Measurements from ENCODE around the gene SUDS3. TPM values are rescaled to one million over a fixed set of nuclear protein-coding genes. Genes with fewer than 3 reads are reported as not detected.

The SUDS3 gene
- total and polyA plus RNA-seq, 7 experiments from 2014 or later = 10.1 to 32.2 (median 26.3) TPM

DNA sequence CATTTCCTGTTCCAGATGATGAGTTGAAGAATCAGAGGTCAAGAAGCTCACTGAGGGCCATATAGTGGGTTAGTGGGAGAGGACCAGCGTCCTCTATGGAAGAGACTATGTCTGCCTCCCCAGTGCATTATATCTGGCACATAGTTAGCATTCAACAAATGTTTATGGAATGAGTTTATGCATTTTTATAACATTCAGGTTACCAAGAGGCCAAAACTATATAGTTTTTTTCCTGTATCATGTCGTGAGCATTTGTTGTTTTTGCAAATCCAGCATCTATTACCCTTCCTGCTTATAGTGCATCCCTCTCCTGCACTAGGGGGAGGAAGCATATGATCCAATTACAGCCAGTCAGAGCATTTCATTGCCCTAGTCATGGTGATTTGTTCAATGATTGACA, 60.6 kb downstream of the SUDS3 start:
- ChIA-PET CTCF (no interaction called here), POLR2A (no interaction called here)
- peaks cover 0 to 23% (median 5%) of the 10 kb centered on the region in 11 donors for H3K9me3 Mint-ChIP-seq
- Histone ChIP-seq H3K36me3 (ENCODE audit: control insufficient read depth in 2 of 3, insufficient read depth in 3 of 3, low read length in 3 of 3) (no peaks in the 10 kb centered on the region), H3K4me1 (ENCODE audit: control insufficient read depth in 2 of 2, insufficient read depth in 2 of 2, low read length in 2 of 2) (no peaks in the 10 kb centered on the region), H3K27me3 (ENCODE audit: control insufficient read depth in 2 of 2, insufficient read depth in 2 of 2, low read length in 2 of 2) (no peaks in the 10 kb centered on the region), H3K9me3 (ENCODE audit: control insufficient read depth in 2 of 3, low read length in 3 of 3) (no peaks in the 10 kb centered on the region), H3K4me3 (ENCODE audit: low read length) (no peak overlapping the region), H3K27ac (ENCODE audit: low read depth, low read length) (no peak overlapping the region)
- H3K27me3 Mint-ChIP-seq = peaks cover 0 to 25% (median 16%) of the 10 kb centered on the region in 5 donors
- intact Hi-C loops (cut with micrococcal nuclease) = no loop called here
- H3K36me3 Mint-ChIP-seq = peaks cover 0 to 14% (median 5%) of the 10 kb centered on the region in 5 donors
- ATAC-seq (no peak), DNase-seq (no peak)
- H3K4me3 Mint-ChIP-seq = no peak overlapping the region
- H3K27ac Mint-ChIP-seq = no peak overlapping the region
- H3K4me1 Mint-ChIP-seq = no peaks in the 10 kb centered on the region

DNA sequence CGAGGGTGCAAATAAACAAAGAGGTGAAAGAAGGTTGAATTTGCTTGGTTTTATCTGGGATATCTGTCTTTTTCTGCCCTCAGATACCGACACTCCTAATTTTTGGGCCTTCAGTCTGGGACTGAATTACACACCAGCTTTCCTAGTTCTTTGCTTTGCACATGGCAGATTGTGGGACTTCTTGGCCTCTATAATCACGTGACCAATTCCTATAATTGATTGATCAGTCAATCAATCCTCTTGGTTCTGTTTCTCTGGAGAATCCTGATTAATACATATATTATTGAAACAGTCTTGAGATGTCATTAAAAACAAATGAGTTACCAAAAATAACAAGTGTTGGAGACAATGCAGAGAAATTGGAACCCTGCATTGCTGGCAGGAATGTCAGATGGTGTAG, 62.7 kb downstream of the SUDS3 start:
- Mint-ChIP-seq H3K4me3 (no peak overlapping the region), H3K27me3 (peaks cover 0 to 42% (median 26%) of the 10 kb centered on the region in 5 donors), H3K4me1 (no peaks in the 10 kb centered on the region), H3K27ac (no peak overlapping the region), H3K9me3 (peaks cover 0 to 19% (median 5%) of the 10 kb centered on the region in 11 donors), H3K36me3 (peaks cover 0 to 9% (median 5%) of the 10 kb centered on the region in 5 donors)
- H3K4me1 ChIP-seq (ENCODE audit: control insufficient read depth in 2 of 2, insufficient read depth in 2 of 2, low read length in 2 of 2) = no peaks in the 10 kb centered on the region
- no peaks in the 10 kb centered on the region for H3K27me3 ChIP-seq (ENCODE audit: control insufficient read depth in 2 of 2, insufficient read depth in 2 of 2, low read length in 2 of 2)
- H3K36me3 ChIP-seq (ENCODE audit: control insufficient read depth in 2 of 3, insufficient read depth in 3 of 3, low read length in 3 of 3) = no peaks in the 10 kb centered on the region
- no peak overlapping the region for H3K4me3 ChIP-seq (ENCODE audit: low read length)
- intact Hi-C loops (cut with micrococcal nuclease) = no loop called here
- H3K9me3 ChIP-seq (ENCODE audit: control insufficient read depth in 2 of 3, low read length in 3 of 3) = no peaks in the 10 kb centered on the region
- no peak for ATAC-seq
- no peak for DNase-seq
- no peak overlapping the region for H3K27ac ChIP-seq (ENCODE audit: low read depth, low read length)
- CTCF ChIA-PET = no interaction called here
- POLR2A ChIA-PET = no interaction called here

DNA sequence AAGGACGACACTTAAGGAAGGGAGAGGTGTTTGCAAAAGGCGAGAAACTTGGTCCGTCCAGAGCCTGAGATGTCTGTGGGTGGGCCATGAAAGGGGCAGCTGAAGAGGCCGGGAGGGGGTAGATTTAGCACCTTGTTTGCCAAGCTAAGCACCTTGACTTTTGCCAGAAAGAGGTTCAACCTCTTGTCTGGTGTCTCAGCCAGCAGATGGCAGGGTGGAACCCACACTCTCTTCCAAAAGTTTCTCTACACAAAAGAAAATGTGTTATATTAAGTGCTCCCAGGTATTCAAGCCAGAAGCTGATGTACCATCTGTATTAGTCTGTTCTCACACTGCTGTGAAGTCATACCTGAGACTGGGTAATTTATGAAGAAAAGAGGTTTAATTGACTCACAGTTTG, 69.9 kb downstream of the SUDS3 start:
- POLR2A ChIA-PET = no interaction called here
- Histone ChIP-seq H3K27ac (ENCODE audit: low read depth, low read length) (no peak overlapping the region), H3K4me3 (ENCODE audit: low read length) (no peak overlapping the region), H3K9me3 (ENCODE audit: control insufficient read depth in 2 of 3, low read length in 3 of 3) (no peaks in the 10 kb centered on the region), H3K4me1 (ENCODE audit: control insufficient read depth in 2 of 2, insufficient read depth in 2 of 2, low read length in 2 of 2) (no peaks in the 10 kb centered on the region), H3K36me3 (ENCODE audit: control insufficient read depth in 2 of 3, insufficient read depth in 3 of 3, low read length in 3 of 3) (no peaks in the 10 kb centered on the region), H3K27me3 (ENCODE audit: control insufficient read depth in 2 of 2, insufficient read depth in 2 of 2, low read length in 2 of 2) (no peaks in the 10 kb centered on the region)
- no peak for ATAC-seq
- no peak for DNase-seq
- Mint-ChIP-seq H3K4me1 (no peaks in the 10 kb centered on the region), H3K27me3 (peaks cover 0 to 33% (median 28%) of the 10 kb centered on the region in 5 donors), H3K9me3 (peaks cover 0 to 11% (median 2%) of the 10 kb centered on the region in 11 donors), H3K27ac (no peak overlapping the region), H3K36me3 (peaks cover 0 to 9% (median 3%) of the 10 kb centered on the region in 5 donors), H3K4me3 (no peak overlapping the region)
- intact Hi-C loops (cut with micrococcal nuclease) = no loop called here
- CTCF ChIA-PET = no interaction called here

DNA sequence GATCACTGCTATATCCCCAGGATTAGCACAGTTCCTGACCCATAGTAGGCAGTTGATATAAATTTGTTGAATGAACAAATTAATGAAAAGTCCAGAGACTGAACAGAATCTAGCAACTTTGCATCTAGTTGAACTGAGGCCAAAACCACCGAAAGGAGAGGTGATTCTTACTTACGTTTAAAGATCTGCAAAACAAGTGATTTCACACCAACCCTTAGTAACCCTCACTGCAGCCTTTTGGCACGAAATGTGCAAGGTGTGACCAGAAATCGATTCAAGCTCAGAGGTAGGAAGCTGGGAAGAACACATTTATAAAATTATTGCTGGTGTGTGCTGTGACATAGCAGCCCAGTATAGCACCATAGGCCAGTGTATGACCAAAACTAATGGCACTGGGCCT, 70.8 kb downstream of the SUDS3 start:
- DNase-seq (no peak), ATAC-seq (no peak)
- Histone ChIP-seq H3K36me3 (ENCODE audit: control insufficient read depth in 2 of 3, insufficient read depth in 3 of 3, low read length in 3 of 3) (no peaks in the 10 kb centered on the region), H3K27ac (ENCODE audit: low read depth, low read length) (no peak overlapping the region), H3K4me1 (ENCODE audit: control insufficient read depth in 2 of 2, insufficient read depth in 2 of 2, low read length in 2 of 2) (no peaks in the 10 kb centered on the region), H3K4me3 (ENCODE audit: low read length) (no peak overlapping the region), H3K27me3 (ENCODE audit: control insufficient read depth in 2 of 2, insufficient read depth in 2 of 2, low read length in 2 of 2) (no peaks in the 10 kb centered on the region), H3K9me3 (ENCODE audit: control insufficient read depth in 2 of 3, low read length in 3 of 3) (no peaks in the 10 kb centered on the region)
- Mint-ChIP-seq H3K36me3 (peaks cover 0 to 9% (median 3%) of the 10 kb centered on the region in 5 donors), H3K4me1 (no peaks in the 10 kb centered on the region), H3K4me3 (no peak overlapping the region), H3K9me3 (peaks cover 0 to 11% (median 2%) of the 10 kb centered on the region in 11 donors), H3K27ac (no peak overlapping the region), H3K27me3 (peaks cover 0 to 29% (median 25%) of the 10 kb centered on the region in 5 donors)
- POLR2A ChIA-PET = no interaction called here
- CTCF ChIA-PET = no interaction called here
- intact Hi-C loops (cut with micrococcal nuclease) = no loop called here

DNA sequence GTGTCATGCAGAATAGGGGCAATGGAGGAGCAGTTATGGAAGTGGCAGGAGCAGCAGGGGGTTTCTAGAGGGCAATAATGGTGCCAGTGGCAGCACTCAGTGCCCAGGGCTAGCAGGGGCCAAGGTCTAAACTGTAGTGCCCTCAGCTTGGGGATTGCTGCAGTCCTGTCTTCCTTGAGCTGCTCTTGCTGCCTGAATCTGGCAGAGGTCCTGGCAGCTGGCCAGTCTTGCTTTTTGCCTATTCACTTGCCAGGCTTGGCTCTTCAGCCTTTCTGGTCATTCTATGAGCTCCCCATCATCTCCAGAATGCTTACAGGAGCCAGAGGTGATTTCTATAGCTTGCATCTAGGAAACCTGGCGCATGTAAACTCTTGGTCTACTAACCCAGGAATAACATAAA, 72.0 kb downstream of the SUDS3 start:
- no peaks in the 10 kb centered on the region for H3K4me1 ChIP-seq (ENCODE audit: control insufficient read depth in 2 of 2, insufficient read depth in 2 of 2, low read length in 2 of 2)
- H3K9me3 ChIP-seq (ENCODE audit: control insufficient read depth in 2 of 3, low read length in 3 of 3) = no peaks in the 10 kb centered on the region
- peaks cover 0 to 6% (median 0%) of the 10 kb centered on the region in 5 donors for H3K36me3 Mint-ChIP-seq
- no peaks in the 10 kb centered on the region for H3K27me3 ChIP-seq (ENCODE audit: control insufficient read depth in 2 of 2, insufficient read depth in 2 of 2, low read length in 2 of 2)
- POLR2A ChIA-PET = no interaction called here
- CTCF ChIA-PET = no interaction called here
- H3K4me3 ChIP-seq (ENCODE audit: low read length) = no peak overlapping the region
- peaks cover 0 to 24% (median 21%) of the 10 kb centered on the region in 5 donors for H3K27me3 Mint-ChIP-seq
- H3K4me3 Mint-ChIP-seq = no peak overlapping the region
- DNase-seq = no peak
- H3K9me3 Mint-ChIP-seq = peaks cover 0 to 11% (median 2%) of the 10 kb centered on the region in 11 donors
- intact Hi-C loops (cut with micrococcal nuclease) = no loop called here
- no peak overlapping the region for H3K27ac Mint-ChIP-seq
- no peaks in the 10 kb centered on the region for H3K36me3 ChIP-seq (ENCODE audit: control insufficient read depth in 2 of 3, insufficient read depth in 3 of 3, low read length in 3 of 3)
- H3K4me1 Mint-ChIP-seq = no peaks in the 10 kb centered on the region
- H3K27ac ChIP-seq (ENCODE audit: low read depth, low read length) = no peak overlapping the region
- ATAC-seq = no peak

DNA sequence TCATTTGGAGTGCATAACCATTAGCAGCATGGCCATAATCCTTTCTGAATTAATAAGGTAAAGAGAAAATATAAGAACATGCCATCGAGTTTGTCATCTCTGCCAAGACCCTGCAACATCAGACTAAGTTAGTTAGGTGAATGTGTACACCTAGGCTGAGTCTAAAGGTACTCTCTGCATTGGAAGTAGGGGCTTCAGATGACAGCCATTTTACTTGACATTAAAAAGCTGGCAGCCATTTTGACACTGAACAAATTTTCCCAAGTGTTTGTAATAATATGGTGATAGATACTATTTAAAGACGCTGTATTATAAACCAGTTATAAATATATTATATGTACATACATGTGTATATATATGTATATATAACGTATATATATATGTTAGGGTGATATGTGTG, 79.0 kb downstream of the SUDS3 start:
- H3K27ac Mint-ChIP-seq = no peak overlapping the region
- peaks cover 0 to 22% (median 7%) of the 10 kb centered on the region in 5 donors for H3K27me3 Mint-ChIP-seq
- DNase-seq (no peak), ATAC-seq (no peak)
- Histone ChIP-seq H3K27ac (ENCODE audit: low read depth, low read length) (no peak overlapping the region), H3K4me1 (ENCODE audit: control insufficient read depth in 2 of 2, insufficient read depth in 2 of 2, low read length in 2 of 2) (no peaks in the 10 kb centered on the region), H3K36me3 (ENCODE audit: control insufficient read depth in 2 of 3, insufficient read depth in 3 of 3, low read length in 3 of 3) (no peaks in the 10 kb centered on the region), H3K4me3 (ENCODE audit: low read length) (no peak overlapping the region), H3K27me3 (ENCODE audit: control insufficient read depth in 2 of 2, insufficient read depth in 2 of 2, low read length in 2 of 2) (peaks cover 0 to 3% of the 10 kb centered on the region in 2 donors), H3K9me3 (ENCODE audit: control insufficient read depth in 2 of 3, low read length in 3 of 3) (no peaks in the 10 kb centered on the region)
- no peaks in the 10 kb centered on the region for H3K36me3 Mint-ChIP-seq
- ChIA-PET CTCF (no interaction called here), POLR2A (no interaction called here)
- no peak overlapping the region for H3K4me3 Mint-ChIP-seq
- intact Hi-C loops (cut with micrococcal nuclease) = no loop called here
- H3K9me3 Mint-ChIP-seq = peaks cover 0 to 35% (median 5%) of the 10 kb centered on the region in 11 donors
- peaks cover 0 to 2% (median 0%) of the 10 kb centered on the region in 7 donors for H3K4me1 Mint-ChIP-seq

DNA sequence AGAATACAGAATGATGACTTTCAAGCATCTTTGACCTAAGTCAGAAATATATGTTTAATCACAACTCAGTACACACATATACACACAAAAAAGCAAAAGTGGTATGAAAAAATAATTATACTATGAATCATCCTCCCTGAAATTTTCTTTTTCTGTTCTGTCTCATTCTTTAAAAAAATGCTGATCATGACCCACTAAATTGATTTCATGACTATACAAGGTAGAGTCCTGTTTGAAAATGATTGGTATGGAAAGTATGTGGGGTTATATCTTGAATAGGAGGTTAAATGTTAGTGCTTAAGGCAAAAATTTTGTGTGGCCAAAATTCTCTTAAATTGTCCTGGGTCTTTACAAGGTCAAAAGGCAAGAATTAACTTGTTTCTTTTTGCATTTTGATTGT, 80.4 kb downstream of the SUDS3 start:
- Histone ChIP-seq H3K4me1 (ENCODE audit: control insufficient read depth in 2 of 2, insufficient read depth in 2 of 2, low read length in 2 of 2) (no peaks in the 10 kb centered on the region), H3K27ac (ENCODE audit: low read depth, low read length) (no peak overlapping the region), H3K27me3 (ENCODE audit: control insufficient read depth in 2 of 2, insufficient read depth in 2 of 2, low read length in 2 of 2) (peaks cover 0 to 3% of the 10 kb centered on the region in 2 donors), H3K4me3 (ENCODE audit: low read length) (no peak overlapping the region), H3K9me3 (ENCODE audit: control insufficient read depth in 2 of 3, low read length in 3 of 3) (peaks cover 0 to 4% (median 0%) of the 10 kb centered on the region in 3 experiments), H3K36me3 (ENCODE audit: control insufficient read depth in 2 of 3, insufficient read depth in 3 of 3, low read length in 3 of 3) (no peaks in the 10 kb centered on the region)
- ATAC-seq = no peak
- H3K9me3 Mint-ChIP-seq = peaks cover 2 to 42% (median 11%) of the 10 kb centered on the region in 11 donors
- no peak for DNase-seq
- POLR2A ChIA-PET = no interaction called here
- no peak overlapping the region for H3K4me3 Mint-ChIP-seq
- H3K4me1 Mint-ChIP-seq = peaks cover 0 to 2% (median 0%) of the 10 kb centered on the region in 7 donors
- intact Hi-C loops (cut with micrococcal nuclease) = no loop called here
- no peaks in the 10 kb centered on the region for H3K36me3 Mint-ChIP-seq
- H3K27me3 Mint-ChIP-seq = peaks cover 0 to 19% (median 4%) of the 10 kb centered on the region in 5 donors
- H3K27ac Mint-ChIP-seq = no peak overlapping the region
- CTCF ChIA-PET = no interaction called here
